CD4-positive, alpha-beta T cell treated with Interleukin-2 at 100 ng/mL for 4 hours (primary cell): ENCODE data around the gene CA5A.
"Not testable (repeated sequence)": the region's sequence is repeated elsewhere in the genome, so short reads cannot be mapped to it uniquely, and the experiment has no call there.

Source experiments
- DNase-seq: peaks from one replicate; pipeline ENCODE4 v3.0.0-alpha.2; 2020; ENCODE audit warnings: low spot score

CA5A gene

GRCh38 chr16:87922250-87922871 lies 14.0 kb downstream of the CA5A start:
- DNase-seq, result no peak

- DNase-seq, result no peak
These were observed 15.0 kb downstream of the CA5A start for GRCh38 chr16:87921236-87921773.

GRCh38 chr16:87919681-87919994 lies 16.7 kb downstream of the CA5A start:
- no peak for DNase-seq

GRCh38 chr16:87918866-87919680 lies 17.3 kb downstream of the CA5A start:
- DNase-seq, result no peak

GRCh38 chr16:87918338-87918737 lies 18.0 kb downstream of the CA5A start:
- no peak for DNase-seq

- DNase-seq, result no peak
These were observed 18.8 kb downstream of the CA5A start for GRCh38 chr16:87917503-87917902.

- DNase-seq, result no peak
These were observed 21.5 kb downstream of the CA5A start for GRCh38 chr16:87914812-87915211.

- not testable (repeated sequence) for DNase-seq
These were observed 22.2 kb downstream of the CA5A start for GRCh38 chr16:87914021-87914725.

GRCh38 chr16:87912691-87913090 lies 23.6 kb downstream of the CA5A start:
- DNase-seq, result not testable (repeated sequence)

- not testable (repeated sequence) for DNase-seq
These were observed 25.1 kb downstream of the CA5A start for GRCh38 chr16:87911106-87911763.

GRCh38 chr16:87909203-87909935 lies 27.0 kb downstream of the CA5A start:
- DNase-seq, result peak; percentile 76

- DNase-seq, result not testable (repeated sequence)
These were observed 28.2 kb downstream of the CA5A start for GRCh38 chr16:87908101-87908500.

GRCh38 chr16:87905521-87905920 lies 30.8 kb downstream of the CA5A start:
- not testable (repeated sequence) for DNase-seq

- DNase-seq, result not testable (repeated sequence)
These were observed 31.4 kb downstream of the CA5A start for GRCh38 chr16:87904963-87905362.

GRCh38 chr16:87900489-87900888 lies 35.8 kb downstream of the CA5A start:
- DNase-seq, result not testable (repeated sequence)

GRCh38 chr16:87897521-87898505 lies 38.5 kb downstream of the CA5A start:
- DNase-seq, result peak; percentile 64

- not testable (repeated sequence) for DNase-seq
These were observed 39.3 kb downstream of the CA5A start for GRCh38 chr16:87896924-87897520.

- DNase-seq, result not testable (repeated sequence)
These were observed 40.0 kb downstream of the CA5A start for GRCh38 chr16:87896176-87896890.

GRCh38 chr16:87895641-87896141 lies 40.6 kb downstream of the CA5A start:
- DNase-seq, result peak; percentile 81
